Measurements from ENCODE around the gene LY9.

LY9 gene

GRCh38 chr1:160876311-160876710, 80.3 kb downstream of the LY9 start:
- DNase-seq = no peak

GRCh38 chr1:160877221-160877620, 81.2 kb downstream of the LY9 start:
- Mint-ChIP-seq H3K9me3 (no peaks in the 10 kb centered on the region), H3K27ac (no peak overlapping the region), H3K4me3 (no peak overlapping the region), H3K36me3 (no peaks in the 10 kb centered on the region), H3K4me1 (peaks cover 5% of the 10 kb centered on the region), H3K27me3 (peaks cover 30% of the 10 kb centered on the region)
- CTCF ChIA-PET = interaction anchor here (0.9 to 3.0 kb wide), 18 partner anchors 8 to 152 kb away, joined by 3 to 44 read pairs (median 4); partner anchors contain the start of gene CD244
- DNase-seq = peak; percentile 29

More at GRCh38 chr1:160876311-160876710, 80.3 kb downstream of the LY9 start:
- no peaks in the 10 kb centered on the region for H3K9me3 Mint-ChIP-seq
- H3K27me3 Mint-ChIP-seq = peaks cover 30% of the 10 kb centered on the region
- no peaks in the 10 kb centered on the region for H3K36me3 Mint-ChIP-seq
- CTCF ChIA-PET = interaction anchor here (1.1 to 3.0 kb wide), 8 partner anchors 13 to 149 kb away, joined by 3 to 44 read pairs (median 6); partner anchors contain the start of gene CD244
- H3K4me3 Mint-ChIP-seq = no peak overlapping the region
- no peak overlapping the region for H3K27ac Mint-ChIP-seq
- H3K4me1 Mint-ChIP-seq = peaks cover 5% of the 10 kb centered on the region
